EH (cell line): ENCODE results near the gene PDE6A.

Experiments used
- DNase-seq: peaks from one replicate; pipeline ENCODE4 v3.0.0-alpha.2; 2015; ENCODE audit warnings: low read depth

The PDE6A gene

GRCh38 chr5:149930749-149931574 lies 13.6 kb downstream of the PDE6A start:
- DNase-seq = no peak

- DNase-seq = peak; percentile 35
Measured at GRCh38 chr5:149930043-149930748, 14.4 kb downstream of the PDE6A start.

GRCh38 chr5:149924486-149924885 lies 20.1 kb downstream of the PDE6A start:
- peak; percentile 16 for DNase-seq

DNA sequence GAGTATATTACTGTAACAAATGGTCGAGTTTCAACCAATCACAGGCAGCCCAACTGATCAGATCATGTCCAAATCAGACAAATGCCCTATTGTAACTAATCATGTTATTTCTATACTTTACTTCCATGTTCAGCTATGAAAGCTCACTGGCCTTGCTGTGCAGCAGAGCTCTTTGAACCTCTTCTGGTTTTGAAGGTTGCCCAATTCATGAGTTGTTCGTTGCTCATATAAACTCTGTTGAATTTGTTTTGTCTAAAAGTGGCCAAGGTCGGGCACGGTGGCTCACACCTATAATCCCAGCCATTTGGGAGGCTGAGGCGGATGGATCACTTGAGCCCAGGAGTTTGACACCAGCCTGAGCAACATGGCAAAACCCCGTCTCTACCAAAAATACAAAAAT lies 21.6 kb downstream of the PDE6A start:
- no peak for DNase-seq

DNA sequence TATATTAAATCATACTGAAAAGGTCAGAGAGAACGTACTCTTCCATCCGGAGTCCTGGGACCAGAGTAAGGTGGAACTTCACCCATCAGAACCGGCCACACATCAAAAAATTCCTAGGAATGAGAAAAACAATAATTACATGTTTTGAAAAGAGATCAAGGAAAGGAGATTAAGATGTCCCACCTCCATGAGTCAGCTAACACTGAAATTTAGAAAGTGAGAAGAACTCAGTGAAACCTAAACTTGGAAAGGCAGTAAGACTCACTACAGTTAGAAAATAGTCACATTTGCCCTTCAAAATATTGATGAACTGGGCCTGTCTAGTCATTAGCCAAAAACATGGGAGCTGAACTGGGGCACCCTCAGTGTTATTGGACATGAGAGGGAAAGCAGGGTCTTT lies 23.0 kb downstream of the PDE6A start:
- no peak for DNase-seq

GRCh38 chr5:149917073-149917676 lies 27.4 kb downstream of the PDE6A start:
- DNase-seq = peak; percentile 48

DNA sequence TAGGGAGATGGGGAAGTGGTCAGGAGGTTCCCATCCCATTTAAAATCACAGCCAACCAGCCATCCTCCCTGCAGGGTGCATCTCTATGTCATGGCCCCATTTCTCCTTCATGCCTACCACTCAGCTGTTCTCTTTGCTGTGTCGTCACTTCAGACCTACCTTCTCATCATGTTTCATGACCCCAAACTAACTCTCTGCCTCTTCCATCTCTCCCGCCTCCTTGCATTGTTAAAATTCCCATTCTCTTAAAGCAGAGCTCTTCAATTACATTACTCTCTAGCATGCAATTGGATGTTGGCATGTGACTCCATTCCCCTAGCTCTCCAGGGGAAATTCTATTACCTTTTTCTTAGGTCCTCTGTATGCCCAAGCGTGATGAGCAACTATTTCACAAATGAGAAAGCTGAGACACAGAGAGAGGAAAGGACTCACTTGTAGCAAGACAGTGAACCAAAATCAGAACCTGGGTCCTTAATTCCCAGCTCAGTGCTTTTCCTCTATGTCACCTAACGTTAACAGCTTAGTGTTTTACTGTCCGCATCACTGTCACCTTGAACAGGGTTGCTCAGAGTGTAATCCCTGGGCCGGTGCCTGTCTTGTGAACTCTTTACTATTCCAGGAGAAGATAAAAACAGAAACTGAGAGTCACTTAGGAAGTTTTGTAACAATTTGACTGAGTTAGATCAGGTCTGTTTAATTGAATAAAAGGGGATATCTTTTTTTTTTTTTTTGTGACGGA lies 28.1 kb downstream of the PDE6A start:
- DNase-seq = peak; percentile 48

DNA sequence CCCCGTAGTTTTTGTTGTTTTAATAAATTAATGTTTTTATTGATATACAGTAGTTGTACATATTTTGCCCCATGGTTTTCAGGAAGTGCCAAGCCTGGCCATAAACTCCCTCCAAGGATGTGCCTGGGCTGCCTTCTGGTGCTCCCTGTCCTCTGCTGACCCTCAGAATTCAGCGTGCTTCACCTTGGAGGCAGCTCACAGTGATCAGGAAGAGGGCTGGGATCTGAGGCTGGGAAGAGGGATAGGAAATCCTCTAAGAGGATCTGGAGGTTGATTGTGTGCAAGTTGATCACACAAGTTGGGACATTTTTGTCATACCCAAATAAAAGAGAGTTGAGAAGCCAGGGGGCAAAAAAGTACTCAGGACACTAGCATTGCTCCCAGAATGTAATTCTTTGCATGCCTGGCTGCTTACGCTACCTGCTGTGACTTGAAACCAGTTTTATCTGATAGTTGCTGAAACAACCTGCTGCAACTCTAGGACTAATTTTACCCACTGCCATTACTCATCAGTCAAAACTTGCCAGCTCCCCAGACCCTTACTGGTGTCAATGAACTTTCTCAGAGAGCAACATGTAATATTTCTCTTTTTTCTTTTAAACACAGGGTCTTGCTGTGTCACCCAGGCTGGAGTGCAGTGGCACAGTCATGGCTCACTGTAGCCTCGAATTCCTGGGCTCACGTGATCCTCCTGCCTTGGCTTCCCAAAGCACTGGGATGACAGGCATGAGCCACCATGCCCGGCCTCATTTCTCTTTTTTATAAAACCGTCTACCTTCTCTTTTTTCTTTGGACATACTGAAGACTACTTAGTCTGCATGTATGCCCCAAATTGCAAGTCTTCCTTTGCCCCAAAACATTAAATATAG lies 29.0 kb downstream of the PDE6A start:
- DNase-seq = peak; percentile 72

GRCh38 chr5:149913436-149914419 lies 30.9 kb downstream of the PDE6A start:
- DNase-seq = peak; percentile 12

DNA sequence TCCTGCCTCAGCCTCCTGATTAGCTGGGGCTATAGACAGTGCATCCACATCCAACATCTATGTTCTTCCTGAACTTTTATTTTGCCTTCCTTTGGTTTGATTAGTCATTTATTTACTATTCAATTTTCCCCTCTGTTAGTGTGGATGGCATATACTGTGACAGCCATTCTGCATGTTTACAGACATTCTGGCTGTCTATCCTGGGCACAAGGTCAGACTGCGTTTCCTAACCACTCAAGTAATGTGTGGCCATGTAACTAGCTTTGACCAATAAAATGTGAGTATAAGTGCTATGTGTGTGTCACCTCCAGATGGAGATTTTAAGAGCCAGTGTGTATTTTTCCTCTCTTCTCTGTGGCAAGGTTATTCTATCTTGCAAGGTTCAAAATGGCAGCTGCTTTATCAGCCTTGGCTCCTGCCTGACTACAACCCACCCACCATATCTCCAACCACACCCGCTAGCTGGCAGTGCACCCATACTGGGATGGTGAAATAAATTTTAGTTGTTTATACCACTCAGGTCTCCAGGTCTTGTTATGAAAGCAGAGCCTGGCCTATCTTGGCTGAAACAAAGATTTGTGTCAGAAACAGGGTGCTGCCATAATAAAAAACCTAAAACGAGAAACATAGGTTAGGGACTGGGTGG lies 32.2 kb downstream of the PDE6A start:
- DNase-seq = no peak

DNA sequence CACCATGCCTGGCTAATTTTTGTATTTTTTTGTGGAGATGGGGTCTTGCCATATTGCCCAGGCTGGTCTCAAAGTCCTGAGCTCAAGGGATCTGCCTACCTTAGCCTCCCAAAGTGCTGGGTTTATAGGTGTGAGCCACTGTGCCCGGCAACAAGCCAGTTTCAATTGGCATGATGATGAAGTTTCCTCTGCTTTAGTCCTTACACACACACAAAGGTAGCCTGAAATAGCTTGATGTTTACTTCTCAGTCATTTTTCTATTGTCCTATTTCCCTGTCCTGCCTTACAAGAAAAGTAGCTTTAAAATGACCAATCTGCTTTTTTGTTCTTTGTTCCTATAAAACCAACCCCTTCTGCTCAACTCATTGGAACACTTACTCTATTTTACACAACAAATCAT lies 33.6 kb downstream of the PDE6A start:
- DNase-seq = no peak

DNA sequence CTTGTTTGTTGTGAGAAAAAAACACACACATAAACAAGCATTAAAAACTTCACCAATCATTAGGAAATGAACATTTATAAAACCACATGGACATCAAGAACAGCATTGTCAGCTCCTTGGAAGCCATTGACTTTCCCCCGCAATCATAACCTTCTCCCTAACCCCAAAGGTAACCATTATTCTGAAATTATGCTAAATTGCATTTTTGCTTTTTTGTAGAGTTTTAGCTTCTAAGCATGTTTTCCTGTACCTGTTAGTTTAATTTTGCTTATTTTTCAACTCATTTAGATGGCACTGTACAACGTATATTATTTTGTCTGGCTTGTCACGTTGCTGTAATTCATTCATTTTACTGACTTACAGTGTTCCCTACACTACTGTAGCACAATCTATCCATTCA lies 36.8 kb downstream of the PDE6A start:
- no peak for DNase-seq

GRCh38 chr5:149904977-149905376 lies 39.6 kb downstream of the PDE6A start:
- DNase-seq = no peak

GRCh38 chr5:149904293-149904886 lies 40.2 kb downstream of the PDE6A start:
- DNase-seq = no peak

DNA sequence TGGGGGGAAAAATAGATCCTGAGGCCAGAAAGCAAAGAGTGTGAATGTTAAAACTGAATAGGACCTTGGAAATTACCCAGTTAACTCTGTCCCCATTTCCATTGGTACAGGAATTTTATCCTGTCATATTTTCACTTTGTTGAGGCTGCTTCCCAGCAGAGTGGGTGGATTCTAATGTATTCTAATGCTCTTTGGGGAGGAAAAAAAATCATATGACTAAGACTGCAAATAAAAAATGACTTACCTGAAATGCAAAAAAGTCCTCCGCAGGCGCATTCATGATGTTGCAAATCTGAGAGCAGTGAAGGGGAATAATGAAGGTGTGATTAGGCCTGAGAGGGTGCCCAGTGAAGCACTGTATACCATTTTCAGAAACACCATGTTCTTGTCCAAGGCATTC lies 41.2 kb downstream of the PDE6A start:
- DNase-seq = no peak

- peak; percentile 27 for DNase-seq
Measured at GRCh38 chr5:149902177-149902576, 42.4 kb downstream of the PDE6A start.

GRCh38 chr5:149901511-149901910 lies 43.1 kb downstream of the PDE6A start:
- DNase-seq = no peak

DNA sequence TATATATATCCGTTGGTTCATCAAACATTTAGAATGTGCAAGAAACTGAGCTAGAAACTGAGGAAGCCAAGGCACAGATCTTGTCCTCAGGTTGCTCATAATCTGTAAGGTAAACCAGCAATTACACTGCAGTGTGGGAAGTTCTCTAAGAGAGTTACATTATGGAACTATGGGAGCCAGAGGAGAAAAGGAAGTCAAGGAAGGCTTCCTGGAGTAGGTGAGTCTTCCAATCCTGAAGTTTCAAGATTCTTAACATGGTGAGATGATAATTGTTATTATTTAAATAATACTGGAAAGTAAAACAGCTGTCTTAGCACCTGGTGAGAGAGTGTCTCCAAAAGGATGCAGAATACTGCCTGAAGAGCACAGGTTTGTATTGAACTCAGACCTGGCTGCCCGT lies 44.2 kb downstream of the PDE6A start:
- no peak for DNase-seq

DNA sequence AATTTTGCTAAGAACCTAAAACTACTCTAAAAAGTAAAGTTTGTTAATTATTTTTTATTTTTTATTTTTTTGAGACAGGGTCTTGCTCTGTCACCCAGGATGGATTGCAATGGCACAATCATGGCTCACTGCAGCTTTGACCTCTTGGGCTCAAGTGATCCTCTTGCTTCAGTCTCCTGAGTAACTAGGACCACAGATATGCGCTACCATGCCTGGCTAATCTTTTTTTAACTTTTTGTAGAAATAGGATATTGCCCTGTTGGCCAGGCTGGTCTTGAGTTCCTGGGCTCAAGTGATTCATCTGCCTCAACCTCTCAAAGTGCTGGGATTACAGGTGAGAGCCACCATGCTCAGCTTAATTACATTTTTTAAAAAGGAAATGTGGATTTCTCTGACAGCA lies 45.8 kb downstream of the PDE6A start:
- no peak for DNase-seq
